Osteocyte (in vitro differentiated cells): Measurements from ENCODE around the gene LTBP2. TPM values are rescaled to one million over a fixed set of nuclear protein-coding genes. Genes with fewer than 3 reads are reported as not detected.

ENCODE experiments used
- DNase-seq: peaks from one replicate; pipeline ENCODE4 v3.0.0; 2021; ENCODE audit warnings: mixed read lengths; ENCODE audit not compliant: unreplicated experiment; ENCODE audit errors: extremely low spot score
- H3K27ac Mint-ChIP-seq: one replicate; pipeline ENCODE4 v1.8.0; 2021; ENCODE audit warnings: mild to moderate bottlenecking, mixed read lengths; ENCODE audit not compliant: unreplicated experiment
- H3K27me3 Mint-ChIP-seq: one replicate; pipeline ENCODE4 v1.8.0; 2021; ENCODE audit warnings: mixed read lengths; ENCODE audit not compliant: unreplicated experiment
- H3K36me3 Mint-ChIP-seq: one replicate; pipeline ENCODE4 v1.8.0; 2021; ENCODE audit warnings: mixed read lengths; ENCODE audit not compliant: unreplicated experiment
- H3K4me1 Mint-ChIP-seq: one replicate; pipeline ENCODE4 v1.8.0; 2021; ENCODE audit warnings: mixed read lengths; ENCODE audit not compliant: unreplicated experiment
- H3K4me3 Mint-ChIP-seq: one replicate; pipeline ENCODE4 v1.8.0; 2021; ENCODE audit warnings: mild to moderate bottlenecking, moderate library complexity, mixed read lengths; ENCODE audit not compliant: unreplicated experiment
- H3K9me3 Mint-ChIP-seq: one replicate; pipeline ENCODE4 v1.8.0; 2021; ENCODE audit warnings: mixed read lengths; ENCODE audit not compliant: unreplicated experiment
- CTCF ChIP-seq: fragments of 200-600 bp; sonication (generic); IDR thresholded peaks from 2 replicates; pipeline ENCODE4 v1.5.0; 2021; ENCODE audit warnings: antibody characterized with exemption, mild to moderate bottlenecking, moderate library complexity
- total RNA-seq: library from RNA; stranded (reverse); gene quantifications from 2 replicates; pipeline ENCODE4 v1.2.1, GENCODE V29; 2021

Gene LTBP2
- total RNA-seq, 1 donor from 2014 or later, result 377 TPM

GRCh38 chr14:74519316-74520074 lies 92.5 kb downstream of the LTBP2 start:
- Mint-ChIP-seq H3K27me3 (no peaks in the 10 kb centered on the region), H3K9me3 (no peaks in the 10 kb centered on the region), H3K4me1 (peaks cover 12% of the 10 kb centered on the region), H3K4me3 (no peak overlapping the region), H3K36me3 (peaks cover 52% of the 10 kb centered on the region), H3K27ac (no peak overlapping the region)
- no peak for TF ChIP-seq CTCF
- no peak for DNase-seq

- H3K9me3 Mint-ChIP-seq, result no peaks in the 10 kb centered on the region
- no peak overlapping the region for H3K4me3 Mint-ChIP-seq
- H3K27me3 Mint-ChIP-seq, result no peaks in the 10 kb centered on the region
- H3K36me3 Mint-ChIP-seq, result peaks cover 57% of the 10 kb centered on the region
- no peak for TF ChIP-seq CTCF
- H3K27ac Mint-ChIP-seq, result no peak overlapping the region
- H3K4me1 Mint-ChIP-seq, result peaks cover 15% of the 10 kb centered on the region
- no peak for DNase-seq
These were observed 93.8 kb downstream of the LTBP2 start for GRCh38 chr14:74518221-74518620.

- Mint-ChIP-seq H3K36me3 (peaks cover 58% of the 10 kb centered on the region), H3K4me1 (peaks cover 15% of the 10 kb centered on the region), H3K27me3 (no peaks in the 10 kb centered on the region), H3K9me3 (no peaks in the 10 kb centered on the region), H3K4me3 (no peak overlapping the region), H3K27ac (no peak overlapping the region)
- DNase-seq, result no peak
- TF ChIP-seq CTCF, result no peak
These were observed 94.3 kb downstream of the LTBP2 start for GRCh38 chr14:74517731-74518130.

GRCh38 chr14:74516451-74517160 lies 95.4 kb downstream of the LTBP2 start:
- Mint-ChIP-seq H3K27ac (no peak overlapping the region), H3K36me3 (peaks cover 57% of the 10 kb centered on the region), H3K27me3 (no peaks in the 10 kb centered on the region), H3K4me1 (peaks cover 24% of the 10 kb centered on the region), H3K4me3 (no peak overlapping the region), H3K9me3 (no peaks in the 10 kb centered on the region)
- no peak for TF ChIP-seq CTCF
- DNase-seq, result no peak

GRCh38 chr14:74515891-74516412 lies 96.1 kb downstream of the LTBP2 start:
- Mint-ChIP-seq H3K27me3 (no peaks in the 10 kb centered on the region), H3K36me3 (peaks cover 59% of the 10 kb centered on the region), H3K4me1 (peaks cover 31% of the 10 kb centered on the region), H3K27ac (no peak overlapping the region), H3K9me3 (no peaks in the 10 kb centered on the region), H3K4me3 (no peak overlapping the region)
- TF ChIP-seq CTCF, result no peak
- DNase-seq, result no peak
